Sigmoid colon (tissue), 4 donors: ENCODE measurements around the gene SUN2.

ENCODE experiments used
- POLR2A ChIP-seq, 2 donors: fragments of 450-650 bp; IDR thresholded peaks; one replicate each; pipeline ENCODE4 v1.6.1; 2016; ENCODE audit warnings: antibody characterized with exemption in 2 of 2, mild to moderate bottlenecking in 2 of 2, moderate library complexity in 2 of 2
- POLR2AphosphoS5 ChIP-seq, 4 donors: sonication (generic); formaldehyde crosslinking; IDR thresholded peaks; one replicate each; pipeline ENCODE4 v1.6.1; 2017; ENCODE audit warnings: antibody characterized with exemption in 4 of 4
- TF ChIP-seq, protein P1 (sequence below), 4 experiments: fragments of 450-650 bp in 3 of 4; fragments of 200-600 bp in 1 of 4; IDR thresholded peaks; one replicate each; pipeline ENCODE4 v1.5.1; 2016 to 2019; ENCODE audit warnings: antibody characterized with exemption in 4 of 4, mild to moderate bottlenecking in 3 of 4, moderate library complexity in 2 of 4

DNA sequence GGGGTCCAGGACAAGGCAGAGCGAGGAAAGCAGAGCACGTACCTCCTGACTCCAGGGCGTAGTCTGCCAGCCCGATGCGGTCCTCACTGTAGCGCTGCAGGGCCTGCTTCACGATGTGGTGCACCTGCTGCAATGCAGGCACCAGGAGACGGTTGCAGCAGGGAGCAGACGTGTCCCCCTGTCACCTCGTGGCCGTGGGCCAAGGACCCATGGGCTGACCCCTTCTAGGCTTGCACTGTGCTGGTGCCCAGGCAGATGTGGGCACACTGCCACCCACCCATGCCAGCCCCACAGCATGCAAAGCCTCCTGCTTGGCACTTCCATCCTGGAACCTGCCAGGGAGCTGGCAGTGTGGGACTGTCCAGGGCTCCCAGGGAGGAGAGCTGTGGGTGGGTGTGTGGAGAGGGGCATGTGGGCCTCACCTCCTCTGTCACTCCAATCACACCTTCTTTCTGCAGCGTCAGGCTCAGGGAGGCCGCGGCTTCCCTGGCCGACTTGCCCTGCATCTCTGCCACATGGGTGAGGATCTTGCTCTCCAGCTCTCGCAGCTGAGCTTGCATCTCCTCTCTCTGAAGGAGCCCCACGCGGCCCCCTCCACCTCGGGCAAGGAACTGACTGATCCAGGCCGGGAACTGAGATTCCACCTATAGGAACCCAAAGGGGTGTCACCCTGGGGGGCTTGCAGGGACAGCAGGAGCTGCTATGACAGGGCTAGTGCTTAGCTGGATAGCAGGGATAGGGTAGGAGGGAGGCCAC lies 16.3 kb downstream of the SUN2 start:
- TF ChIP-seq, protein P1, sequence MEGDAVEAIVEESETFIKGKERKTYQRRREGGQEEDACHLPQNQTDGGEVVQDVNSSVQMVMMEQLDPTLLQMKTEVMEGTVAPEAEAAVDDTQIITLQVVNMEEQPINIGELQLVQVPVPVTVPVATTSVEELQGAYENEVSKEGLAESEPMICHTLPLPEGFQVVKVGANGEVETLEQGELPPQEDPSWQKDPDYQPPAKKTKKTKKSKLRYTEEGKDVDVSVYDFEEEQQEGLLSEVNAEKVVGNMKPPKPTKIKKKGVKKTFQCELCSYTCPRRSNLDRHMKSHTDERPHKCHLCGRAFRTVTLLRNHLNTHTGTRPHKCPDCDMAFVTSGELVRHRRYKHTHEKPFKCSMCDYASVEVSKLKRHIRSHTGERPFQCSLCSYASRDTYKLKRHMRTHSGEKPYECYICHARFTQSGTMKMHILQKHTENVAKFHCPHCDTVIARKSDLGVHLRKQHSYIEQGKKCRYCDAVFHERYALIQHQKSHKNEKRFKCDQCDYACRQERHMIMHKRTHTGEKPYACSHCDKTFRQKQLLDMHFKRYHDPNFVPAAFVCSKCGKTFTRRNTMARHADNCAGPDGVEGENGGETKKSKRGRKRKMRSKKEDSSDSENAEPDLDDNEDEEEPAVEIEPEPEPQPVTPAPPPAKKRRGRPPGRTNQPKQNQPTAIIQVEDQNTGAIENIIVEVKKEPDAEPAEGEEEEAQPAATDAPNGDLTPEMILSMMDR (IDR thresholded peaks at IDR 0.05), result no peak
- TF ChIP-seq POLR2A (IDR thresholded peaks at IDR 0.05), result no peak
- no peak for TF ChIP-seq POLR2AphosphoS5 (IDR thresholded peaks at IDR 0.05)
